HFFc6 (cell line): ENCODE measurements around the gene FAM43A. TPM values are rescaled to one million over a fixed set of nuclear protein-coding genes. Genes with fewer than 3 reads are reported as not detected.

Source experiments
- DNase-seq: peaks from one replicate; pipeline ENCODE4 v3.0.0-alpha.2; 2018
- H3K27ac Mint-ChIP-seq: 2 replicates; pipeline ENCODE4 v1.8.0; 2020; ENCODE audit warnings: mild to moderate bottlenecking, mixed read lengths
- H3K27me3 Mint-ChIP-seq: 2 replicates; pipeline ENCODE4 v1.8.0; 2021; ENCODE audit warnings: mild to moderate bottlenecking, moderate library complexity, mixed read lengths; ENCODE audit not compliant: insufficient read depth
- H3K36me3 Mint-ChIP-seq: 2 replicates; pipeline ENCODE4 v1.8.0; 2021; ENCODE audit warnings: low read depth, mixed read lengths
- H3K4me1 Mint-ChIP-seq: 2 replicates; pipeline ENCODE4 v1.8.0; 2020; ENCODE audit warnings: low read depth, mixed read lengths
- H3K4me3 Mint-ChIP-seq: 2 replicates; pipeline ENCODE4 v1.8.0; 2020; ENCODE audit warnings: mild to moderate bottlenecking, moderate library complexity, mixed read lengths
- H3K9me3 Mint-ChIP-seq: 2 replicates; pipeline ENCODE4 v1.8.0; 2020; ENCODE audit warnings: mild to moderate bottlenecking, mixed read lengths
- total RNA-seq, 6 experiments: library from RNA; stranded (reverse); fragmentation: NEBNext Ultra II Directional; extraction: Animal tissue kit (Norgen Biotek cat#: 25700); gene quantifications; 2 replicates in 1 of 6; 3 replicates in 5 of 6; pipeline ENCODE4 v1.2.3, GENCODE V29; 2021
- TF ChIP-seq, protein P1 (sequence below): fragments of 200-600 bp; sonication (generic); IDR thresholded peaks from 2 replicates; pipeline ENCODE4 v1.5.0; 2021; ENCODE audit warnings: antibody characterized with exemption, mild to moderate bottlenecking

The FAM43A gene
- total RNA-seq, 6 experiments from 2014 or later: 10.6 to 28.5 (median 11.6) TPM

DNA sequence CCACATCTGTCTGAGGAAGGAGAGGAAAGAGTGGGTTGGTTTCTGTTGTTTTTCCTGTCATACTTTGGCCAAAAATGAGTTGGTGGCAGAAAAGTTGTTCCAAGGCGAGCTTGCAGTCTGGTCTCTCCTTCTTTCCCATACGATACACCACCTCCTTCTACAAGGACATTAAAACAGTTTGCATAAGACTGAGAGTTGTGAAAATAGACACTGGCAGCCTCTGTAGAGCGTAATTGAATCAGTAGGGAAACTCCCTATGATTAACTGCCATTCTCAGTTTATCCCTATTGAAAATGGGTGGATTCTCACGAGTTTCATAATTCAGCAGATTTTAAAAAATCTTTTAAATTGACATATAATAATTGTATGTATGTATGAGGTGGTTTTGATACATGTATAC is 10.0 kb upstream of the FAM43A start:
- Mint-ChIP-seq H3K36me3 (no peaks in the 10 kb centered on the region; the same call in 1 of the 2 replicates), H3K27me3 (peaks cover 1% of the 10 kb centered on the region; the same call in 1 of the 2 replicates), H3K4me3 (peak overlapping the region; percentile 52; the same call in 1 of the 2 replicates), H3K27ac (no peak overlapping the region), H3K4me1 (peaks cover 28% of the 10 kb centered on the region), H3K9me3 (no peaks in the 10 kb centered on the region)
- no peak for DNase-seq
- TF ChIP-seq, protein P1, sequence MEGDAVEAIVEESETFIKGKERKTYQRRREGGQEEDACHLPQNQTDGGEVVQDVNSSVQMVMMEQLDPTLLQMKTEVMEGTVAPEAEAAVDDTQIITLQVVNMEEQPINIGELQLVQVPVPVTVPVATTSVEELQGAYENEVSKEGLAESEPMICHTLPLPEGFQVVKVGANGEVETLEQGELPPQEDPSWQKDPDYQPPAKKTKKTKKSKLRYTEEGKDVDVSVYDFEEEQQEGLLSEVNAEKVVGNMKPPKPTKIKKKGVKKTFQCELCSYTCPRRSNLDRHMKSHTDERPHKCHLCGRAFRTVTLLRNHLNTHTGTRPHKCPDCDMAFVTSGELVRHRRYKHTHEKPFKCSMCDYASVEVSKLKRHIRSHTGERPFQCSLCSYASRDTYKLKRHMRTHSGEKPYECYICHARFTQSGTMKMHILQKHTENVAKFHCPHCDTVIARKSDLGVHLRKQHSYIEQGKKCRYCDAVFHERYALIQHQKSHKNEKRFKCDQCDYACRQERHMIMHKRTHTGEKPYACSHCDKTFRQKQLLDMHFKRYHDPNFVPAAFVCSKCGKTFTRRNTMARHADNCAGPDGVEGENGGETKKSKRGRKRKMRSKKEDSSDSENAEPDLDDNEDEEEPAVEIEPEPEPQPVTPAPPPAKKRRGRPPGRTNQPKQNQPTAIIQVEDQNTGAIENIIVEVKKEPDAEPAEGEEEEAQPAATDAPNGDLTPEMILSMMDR: no peak

DNA sequence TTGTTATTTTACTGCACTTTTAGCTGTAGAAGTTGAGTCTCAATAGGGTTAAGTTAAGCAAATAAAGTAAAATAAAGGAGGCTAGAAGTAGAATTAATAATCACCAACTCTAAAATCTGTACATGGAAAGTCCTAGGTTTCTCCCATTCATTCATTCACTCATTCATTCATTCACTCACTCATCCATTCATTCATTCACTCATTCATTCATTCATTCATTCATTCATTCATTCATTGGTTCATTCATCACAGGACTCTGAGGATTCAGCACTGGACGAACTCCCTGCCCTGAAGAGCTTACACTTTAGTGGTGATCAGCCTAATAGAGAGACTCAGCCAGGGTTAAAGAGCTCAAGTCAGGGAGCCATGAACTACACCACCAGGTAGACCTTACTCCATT is 9.2 kb upstream of the FAM43A start:
- Mint-ChIP-seq H3K9me3 (no peaks in the 10 kb centered on the region), H3K4me1 (peaks cover 26% of the 10 kb centered on the region), H3K27ac (no peak overlapping the region), H3K27me3 (peaks cover 5% of the 10 kb centered on the region), H3K4me3 (no peak overlapping the region), H3K36me3 (no peaks in the 10 kb centered on the region; the same call in 1 of the 2 replicates)
- DNase-seq: no peak
- TF ChIP-seq, protein P1: no peak

DNA sequence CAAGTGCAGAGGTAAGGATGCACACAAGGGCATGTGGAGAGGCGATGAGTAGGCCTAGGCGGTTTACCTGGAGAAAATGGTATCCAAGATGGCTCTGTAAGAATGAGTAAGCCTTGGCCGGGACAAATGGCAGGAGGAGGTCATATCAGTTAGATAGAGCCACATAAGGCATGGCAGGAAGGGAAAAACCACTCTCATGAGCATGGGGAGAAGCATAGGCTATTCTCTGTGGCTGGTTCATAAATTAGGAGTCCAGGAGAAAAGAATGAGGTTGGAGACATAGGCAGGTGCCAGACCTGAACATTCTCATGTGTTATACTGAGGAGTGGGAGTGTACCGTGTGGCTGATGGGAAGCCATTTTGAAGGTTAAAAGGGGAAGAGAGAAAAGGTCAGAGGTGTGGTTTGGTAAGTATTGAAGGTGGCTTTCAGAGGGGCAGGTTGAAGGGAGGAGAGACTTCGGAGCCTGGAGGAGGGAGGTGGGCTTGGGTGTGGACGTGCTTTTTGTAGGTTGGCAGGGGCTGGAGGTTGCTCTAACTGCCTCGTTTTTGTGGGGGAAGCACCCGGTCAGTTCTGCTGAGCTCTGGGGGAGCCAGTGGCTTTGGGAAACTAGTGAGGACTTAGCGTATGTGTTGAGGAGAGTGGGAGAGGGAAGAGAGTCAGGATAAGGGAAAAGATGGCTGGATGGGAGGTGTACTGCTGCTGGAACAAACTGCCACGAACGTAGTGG is 4.6 kb upstream of the FAM43A start:
- no peak overlapping the region for H3K27ac Mint-ChIP-seq
- H3K4me3 Mint-ChIP-seq: no peak overlapping the region
- TF ChIP-seq, protein P1: no peak
- H3K27me3 Mint-ChIP-seq: peaks cover 13% of the 10 kb centered on the region
- peaks cover 32% of the 10 kb centered on the region for H3K4me1 Mint-ChIP-seq
- H3K36me3 Mint-ChIP-seq: no peaks in the 10 kb centered on the region
- DNase-seq: no peak
- no peaks in the 10 kb centered on the region for H3K9me3 Mint-ChIP-seq

DNA sequence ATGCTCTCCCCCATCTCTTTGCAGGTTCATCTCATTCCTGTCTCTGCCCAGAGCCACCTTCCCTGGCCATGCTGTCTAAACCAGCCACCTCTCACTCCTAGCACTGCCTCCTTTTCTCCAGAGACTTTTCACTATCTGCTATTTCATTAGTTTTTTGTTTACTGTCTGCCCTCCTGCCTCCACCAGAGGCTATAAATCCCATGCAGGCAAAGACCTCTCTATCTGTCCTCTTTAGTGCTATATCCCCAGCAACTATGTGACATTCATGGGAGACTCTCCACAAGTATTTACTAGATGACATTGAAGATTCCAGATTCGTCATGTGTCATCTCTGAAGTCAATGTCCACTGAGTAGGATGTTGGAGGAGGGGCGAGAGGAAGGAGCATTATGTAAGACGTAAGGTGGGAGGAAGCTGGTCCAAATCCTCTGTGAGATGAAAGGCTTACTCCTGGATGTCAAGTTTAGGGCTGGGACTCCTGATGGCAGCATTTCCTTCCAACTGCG is 3.4 kb upstream of the FAM43A start:
- H3K4me3 Mint-ChIP-seq: peak overlapping the region; percentile 50
- DNase-seq: no peak
- peaks cover 38% of the 10 kb centered on the region for H3K4me1 Mint-ChIP-seq
- H3K27me3 Mint-ChIP-seq: peaks cover 15% of the 10 kb centered on the region
- H3K9me3 Mint-ChIP-seq: no peaks in the 10 kb centered on the region
- peak overlapping the region; percentile 22 for H3K27ac Mint-ChIP-seq
- no peaks in the 10 kb centered on the region for H3K36me3 Mint-ChIP-seq
- TF ChIP-seq, protein P1: no peak

DNA sequence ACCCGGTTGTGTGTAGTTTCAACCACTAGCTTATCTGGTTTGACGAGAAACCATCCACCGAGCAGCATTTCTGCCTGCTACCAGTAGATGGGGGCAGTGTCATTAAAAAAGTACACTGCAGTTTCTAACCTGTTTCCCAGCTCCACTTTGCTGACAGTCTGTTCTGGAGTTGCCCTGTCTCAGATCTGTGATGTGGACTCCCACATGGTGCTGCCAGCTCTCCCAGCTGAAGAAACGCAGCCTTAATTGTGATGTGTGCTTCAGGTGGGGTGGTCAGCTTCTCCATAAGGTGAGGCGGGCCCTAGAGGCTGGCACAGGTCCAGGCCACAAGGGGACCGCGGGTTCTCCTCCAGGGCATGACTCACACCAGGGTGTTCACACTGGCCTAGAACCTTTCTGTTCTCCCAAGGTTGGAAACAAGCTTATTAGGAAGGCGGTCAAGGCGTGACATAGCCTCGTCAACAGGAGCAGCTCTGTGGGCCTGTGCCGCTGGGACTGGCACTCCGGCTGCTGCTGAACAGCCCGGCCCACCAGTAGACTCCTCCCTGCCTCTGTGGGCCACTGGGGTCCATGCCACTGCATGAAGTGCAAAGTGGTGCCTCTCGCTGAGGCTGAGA is 2.9 kb upstream of the FAM43A start:
- Mint-ChIP-seq H3K9me3 (no peaks in the 10 kb centered on the region), H3K4me1 (peaks cover 41% of the 10 kb centered on the region), H3K4me3 (peak overlapping the region; percentile 50), H3K27me3 (peaks cover 15% of the 10 kb centered on the region), H3K36me3 (no peaks in the 10 kb centered on the region), H3K27ac (peak overlapping the region; percentile 48)
- DNase-seq: peak; percentile 88
- TF ChIP-seq, protein P1: peak; percentile 91
